ENCODE results near the gene PRDM1.

Gene PRDM1

DNA sequence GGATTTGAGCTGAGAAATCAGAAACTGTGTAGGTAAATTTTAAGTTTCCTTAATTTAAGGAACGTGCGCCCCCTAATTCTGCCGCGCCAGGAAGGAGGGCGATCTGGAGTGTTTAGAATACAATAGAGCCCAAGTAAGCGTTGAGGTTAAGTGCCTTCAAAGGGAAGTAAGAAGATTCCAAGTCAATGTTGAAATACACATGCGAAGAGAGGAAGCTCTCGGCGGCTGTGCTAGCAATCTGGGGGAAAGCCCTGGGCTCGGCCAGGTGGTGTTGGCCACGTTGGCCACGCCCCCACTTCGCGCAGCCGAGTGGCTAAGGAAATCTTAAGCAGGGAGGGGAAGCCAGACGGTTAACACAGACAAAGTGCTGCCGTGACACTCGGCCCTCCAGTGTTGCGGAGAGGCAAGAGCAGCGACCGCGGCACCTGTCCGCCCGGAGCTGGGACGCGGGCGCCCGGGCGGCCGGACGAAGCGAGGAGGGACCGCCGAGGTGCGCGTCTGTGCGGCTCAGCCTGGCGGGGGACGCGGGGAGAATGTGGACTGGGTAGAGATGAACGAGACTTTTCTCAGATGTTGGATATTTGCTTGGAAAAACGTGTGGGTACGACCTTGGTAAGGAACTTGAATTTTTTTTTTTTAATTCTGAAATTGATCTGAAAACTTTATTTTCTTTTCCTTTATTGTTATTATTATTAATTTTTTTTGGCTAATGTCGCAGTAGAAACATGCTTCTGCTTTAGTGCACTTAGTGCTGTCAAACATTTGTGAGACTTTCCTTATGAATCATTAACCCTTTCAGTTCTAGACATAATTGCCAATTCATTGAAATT lies at the start of gene PRDM1:
TSS of gene PRDM1 (plus strand) at position 353 of the 830 bp plus-strand sequence. CDS start at position 571, 218 bp downstream.
- DNase-seq = peak; percentile 83

DNA sequence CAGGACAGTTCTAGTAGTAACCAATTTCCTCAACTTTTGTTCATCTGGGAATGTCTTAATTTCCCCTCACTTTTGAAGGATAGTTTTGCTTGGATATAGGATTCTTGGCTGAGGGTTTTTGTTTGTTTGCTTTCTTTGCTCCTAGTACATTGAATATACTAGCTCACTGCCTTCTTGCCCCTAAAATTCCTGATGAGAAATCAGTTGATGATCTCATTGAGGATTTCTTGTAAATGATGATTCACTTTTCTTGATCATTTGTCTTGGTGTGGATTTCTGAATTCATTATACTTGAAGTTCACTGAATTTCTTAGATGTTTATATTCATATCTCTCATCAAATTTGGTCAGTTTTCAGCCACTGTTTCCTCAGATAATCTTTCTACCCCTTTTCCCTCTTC lies 49.1 kb upstream of the PRDM1 start:
- peak; percentile 88 for DNase-seq

DNA sequence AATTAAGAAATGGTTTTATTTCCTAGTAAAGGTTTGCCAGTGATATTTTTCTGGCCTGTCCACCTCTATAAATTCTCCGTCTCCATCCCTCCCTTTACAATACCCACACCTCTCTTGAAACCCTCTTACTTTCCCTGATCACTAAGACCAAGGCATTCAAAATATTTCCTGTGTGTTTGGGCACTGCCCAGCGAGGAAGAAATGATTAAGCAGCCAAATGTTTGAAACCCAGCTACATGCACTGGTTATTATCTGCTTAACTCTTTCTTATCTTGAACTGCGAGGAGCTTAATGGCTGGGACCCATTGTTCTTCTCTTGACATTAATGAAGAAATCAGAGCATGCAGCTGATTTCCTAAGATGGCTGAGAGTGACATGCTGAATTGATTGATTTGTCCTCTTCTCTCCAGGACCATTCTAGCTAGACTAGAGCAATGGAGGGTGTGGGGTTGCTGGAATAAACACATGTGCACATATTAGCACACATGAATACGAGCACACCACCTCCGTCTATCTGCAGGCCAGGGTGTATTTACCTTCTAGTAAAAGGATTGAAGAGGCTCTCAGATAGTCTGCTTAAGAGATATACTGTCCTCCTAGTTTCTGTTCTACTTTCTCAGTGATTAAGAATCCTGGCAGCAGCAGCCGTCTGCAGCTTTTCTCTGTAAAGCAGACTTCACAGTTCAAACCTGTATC lies 46.1 kb upstream of the PRDM1 start:
- peak; percentile 6 for DNase-seq

DNA sequence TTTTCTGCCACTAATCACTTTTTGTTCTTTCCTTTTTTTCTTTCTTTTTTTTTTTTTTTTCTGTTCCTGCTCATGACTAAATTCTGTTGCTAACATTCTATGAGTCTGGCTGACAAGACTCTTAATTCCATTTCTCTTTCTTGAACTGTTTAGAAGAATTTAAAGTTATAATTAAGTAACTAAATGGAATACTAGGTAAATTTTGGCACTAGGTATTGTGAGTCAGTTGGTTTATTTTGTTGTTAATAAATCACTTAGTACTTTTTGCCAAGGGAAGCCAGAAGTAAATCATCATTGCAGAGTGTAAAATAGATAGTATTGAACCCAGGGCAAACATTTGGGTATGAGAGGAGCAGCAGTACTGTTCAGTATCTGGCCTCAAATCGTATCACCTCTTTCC lies 42.0 kb upstream of the PRDM1 start:
- DNase-seq = no peak

DNA sequence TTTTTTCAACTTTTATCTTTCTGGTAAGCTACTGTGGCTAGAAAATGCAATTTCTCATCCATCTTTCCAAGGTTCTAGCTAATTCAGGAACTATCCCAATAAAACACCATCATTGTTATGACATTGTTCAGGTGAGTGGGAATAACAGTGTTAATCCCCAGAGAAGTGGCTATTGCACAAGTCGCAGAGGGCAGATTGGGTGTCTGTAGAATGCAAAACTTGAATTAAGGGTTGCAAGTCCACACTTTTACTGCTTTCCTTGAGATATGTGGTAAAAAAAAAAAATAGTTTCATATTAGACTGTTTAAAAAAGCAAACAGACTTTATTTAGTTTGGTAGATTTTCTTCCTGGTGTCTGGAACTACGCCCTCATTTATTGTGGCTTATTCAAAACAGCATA lies 41.1 kb upstream of the PRDM1 start:
- DNase-seq = no peak

DNA sequence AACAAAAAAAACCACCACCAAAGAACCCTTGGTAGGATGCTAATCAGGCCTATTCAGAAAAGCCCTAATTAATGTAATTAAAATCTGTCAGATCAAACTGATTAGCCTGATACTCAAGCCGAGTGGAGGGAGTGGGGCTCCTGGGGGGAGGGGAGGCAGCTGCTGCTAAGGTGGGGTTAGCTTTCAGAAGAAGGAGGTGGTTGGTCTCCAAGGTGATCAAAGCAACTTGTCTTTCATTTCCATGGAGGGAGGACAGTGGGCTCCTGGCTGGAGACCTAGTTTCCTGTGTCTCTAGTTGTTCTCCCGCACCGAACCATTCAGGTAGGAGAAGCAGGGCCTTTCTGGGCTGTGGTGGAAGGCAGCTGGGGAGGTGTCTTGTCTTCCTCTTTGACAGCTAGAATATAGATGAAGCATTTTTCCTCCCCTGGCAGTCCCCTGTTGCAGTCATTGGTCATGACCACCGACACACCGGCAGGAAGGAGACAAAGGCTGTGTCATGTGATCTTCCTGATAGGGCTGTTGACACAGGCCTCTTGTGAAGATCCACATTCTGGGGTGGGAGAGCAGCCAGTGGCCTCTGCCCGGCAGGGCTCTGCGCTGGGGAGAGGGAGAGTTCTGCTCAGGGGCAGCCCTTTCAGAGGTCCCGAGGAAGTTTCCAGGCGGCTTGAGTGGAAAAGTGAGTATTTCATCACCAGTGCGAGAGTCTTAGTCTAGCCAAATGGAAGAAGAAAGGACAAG lies 39.9 kb upstream of the PRDM1 start:
- no peak for DNase-seq

DNA sequence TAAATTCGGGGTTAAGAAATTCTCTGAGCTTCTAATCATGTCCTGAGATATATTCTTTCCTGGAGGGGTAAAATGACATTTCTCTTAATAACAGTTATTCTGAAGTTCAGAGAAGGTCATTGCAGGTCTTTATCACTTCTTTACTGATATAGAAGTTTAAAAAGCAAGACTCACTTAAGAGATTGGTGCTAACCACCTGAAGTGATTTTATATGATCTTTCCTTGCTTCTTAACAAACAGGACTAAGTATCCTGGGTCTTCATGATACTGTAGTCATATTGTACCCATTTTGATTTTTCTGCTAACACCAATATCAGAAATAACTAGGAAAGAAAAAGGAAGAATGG lies 39.3 kb upstream of the PRDM1 start:
- no peak for DNase-seq

DNA sequence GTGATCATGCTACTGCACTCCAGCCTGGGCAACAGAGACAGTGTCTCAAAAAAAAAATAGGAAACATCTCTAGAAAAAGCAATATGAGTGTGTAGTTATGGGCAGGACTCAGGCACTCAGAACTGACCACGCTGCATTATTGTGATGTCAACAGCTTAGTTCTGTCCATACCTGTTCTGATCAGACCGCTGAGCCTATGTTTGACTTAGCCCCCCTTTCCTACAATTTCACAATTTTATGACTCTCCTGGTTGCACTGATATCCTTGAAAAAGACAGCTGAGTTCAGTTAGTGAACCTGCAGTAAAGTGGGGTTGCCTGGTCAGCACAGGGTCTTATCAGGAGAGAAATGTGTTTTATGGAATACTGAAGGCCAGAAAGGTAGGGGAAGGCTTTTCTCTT lies 37.8 kb upstream of the PRDM1 start:
- DNase-seq = no peak

DNA sequence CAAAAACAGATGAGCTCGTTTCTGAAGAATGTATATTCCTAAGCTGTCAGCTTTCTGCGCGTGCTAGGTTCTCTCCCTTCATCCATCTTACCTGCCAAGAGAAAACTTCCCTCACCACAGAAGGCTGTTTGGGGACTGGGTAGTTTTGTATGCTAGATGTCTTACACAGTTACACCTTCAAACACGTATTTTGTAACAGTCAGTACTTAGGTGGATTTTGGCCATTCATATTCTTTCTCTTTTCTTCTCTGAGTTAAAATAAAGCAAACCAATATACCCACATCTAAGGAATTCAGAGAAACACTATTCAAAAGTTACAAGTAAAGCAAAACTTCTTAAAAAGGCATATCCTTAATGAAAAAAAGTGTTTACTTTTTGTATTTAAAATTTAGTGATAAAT lies 35.6 kb upstream of the PRDM1 start:
- DNase-seq = no peak

DNA sequence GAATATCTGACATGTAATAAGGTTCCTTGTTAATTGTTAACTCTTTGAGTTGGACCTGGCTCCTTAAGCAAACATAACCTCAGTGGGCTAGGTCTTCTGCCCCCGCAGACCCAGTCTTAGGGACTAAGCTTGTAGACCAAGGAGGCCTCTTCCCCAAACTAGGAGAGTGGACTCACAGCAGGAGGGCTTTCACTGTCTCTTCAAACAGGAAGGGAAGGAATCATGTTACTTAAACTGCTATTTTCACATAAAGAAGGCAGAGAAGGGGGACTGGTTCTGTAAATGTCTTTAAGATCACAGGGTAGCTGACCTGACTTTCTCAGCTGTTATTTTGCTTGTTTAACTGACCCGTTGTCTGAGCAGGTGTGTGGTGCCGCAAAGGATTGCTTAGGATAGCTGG lies 34.9 kb upstream of the PRDM1 start:
- DNase-seq = no peak

DNA sequence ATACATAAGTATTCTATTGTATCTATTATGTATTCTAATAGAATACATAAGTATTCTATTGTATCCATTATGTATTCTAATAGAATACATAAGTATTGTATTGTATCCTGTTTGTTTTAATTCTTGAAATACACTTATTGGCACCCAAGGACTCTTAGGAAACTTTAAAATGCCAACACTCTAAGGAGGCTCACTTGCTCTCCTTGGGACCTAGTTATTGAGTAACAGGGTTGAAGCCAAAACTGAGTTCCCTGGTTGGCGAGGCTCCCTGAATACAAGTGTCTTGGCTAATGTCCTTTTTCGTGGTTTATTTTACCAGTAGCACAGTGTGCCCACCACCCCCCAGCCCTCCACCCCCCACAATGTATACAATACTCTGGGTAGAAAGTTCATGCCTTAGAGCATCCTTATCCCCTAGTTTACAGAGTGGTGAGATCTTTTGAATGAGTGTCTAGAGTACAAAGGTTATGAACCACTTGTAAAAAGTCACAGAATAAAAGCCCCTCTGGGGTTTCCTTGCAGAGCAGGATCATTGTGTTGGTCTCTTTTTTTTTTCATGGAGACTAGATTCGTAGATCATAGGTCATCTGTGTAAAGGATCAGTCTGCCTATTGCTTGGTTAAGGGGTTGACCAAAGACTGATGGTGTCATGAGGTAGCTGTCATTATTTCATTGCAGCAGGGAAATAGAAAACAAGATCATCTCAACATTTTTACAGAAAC lies 32.5 kb upstream of the PRDM1 start:
- DNase-seq = no peak

DNA sequence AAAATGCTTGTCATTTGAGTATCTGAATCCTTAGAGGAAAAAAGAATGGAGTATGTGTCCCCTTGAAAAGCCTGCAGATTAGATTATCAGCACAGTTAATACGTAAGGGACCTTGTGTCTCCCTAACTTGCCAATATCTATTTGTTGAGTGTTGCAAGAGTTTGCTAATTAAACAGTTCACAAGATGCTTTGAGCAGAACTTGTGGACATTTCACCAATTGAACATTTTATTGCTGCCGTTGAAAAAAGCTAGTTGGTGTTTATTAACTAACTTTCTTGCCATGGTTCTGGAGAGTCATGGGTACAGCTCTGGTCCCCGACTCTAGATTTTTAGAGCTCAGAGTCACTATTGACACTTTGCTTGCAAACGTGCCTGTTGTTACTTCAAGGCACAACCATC lies 30.6 kb upstream of the PRDM1 start:
- no peak for DNase-seq

DNA sequence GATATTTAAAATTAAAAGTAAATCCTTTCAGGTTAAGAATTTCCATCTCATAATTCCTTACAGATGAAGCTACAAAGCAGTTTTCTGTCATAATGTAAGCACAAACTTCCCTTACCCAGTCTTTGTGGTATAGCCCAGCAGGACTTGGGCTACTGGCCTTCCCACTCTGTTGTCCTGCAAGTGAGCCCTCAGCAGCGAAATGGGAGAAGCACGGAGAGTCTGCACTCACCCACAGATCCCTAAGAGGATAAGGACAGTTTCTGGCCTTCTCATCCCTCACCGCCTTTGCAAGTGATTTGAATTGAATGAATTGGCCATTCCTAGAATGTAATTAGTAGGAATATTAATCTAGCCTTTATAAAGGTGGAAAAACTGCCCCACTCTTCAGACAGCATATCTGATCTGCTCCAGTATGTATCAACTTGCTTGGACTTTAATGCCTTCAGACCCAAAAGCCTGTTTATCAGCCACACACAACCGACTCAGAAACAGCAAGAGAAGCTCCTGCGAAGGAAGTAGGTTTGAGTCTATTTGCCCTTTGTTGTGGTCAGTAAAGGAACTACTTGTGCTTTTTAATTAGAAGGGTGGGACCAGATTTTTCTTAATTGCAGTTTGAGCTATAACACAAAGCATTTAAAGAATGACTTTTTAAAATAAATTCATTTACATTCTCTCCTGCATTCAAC lies 29.9 kb upstream of the PRDM1 start:
- no peak for DNase-seq

DNA sequence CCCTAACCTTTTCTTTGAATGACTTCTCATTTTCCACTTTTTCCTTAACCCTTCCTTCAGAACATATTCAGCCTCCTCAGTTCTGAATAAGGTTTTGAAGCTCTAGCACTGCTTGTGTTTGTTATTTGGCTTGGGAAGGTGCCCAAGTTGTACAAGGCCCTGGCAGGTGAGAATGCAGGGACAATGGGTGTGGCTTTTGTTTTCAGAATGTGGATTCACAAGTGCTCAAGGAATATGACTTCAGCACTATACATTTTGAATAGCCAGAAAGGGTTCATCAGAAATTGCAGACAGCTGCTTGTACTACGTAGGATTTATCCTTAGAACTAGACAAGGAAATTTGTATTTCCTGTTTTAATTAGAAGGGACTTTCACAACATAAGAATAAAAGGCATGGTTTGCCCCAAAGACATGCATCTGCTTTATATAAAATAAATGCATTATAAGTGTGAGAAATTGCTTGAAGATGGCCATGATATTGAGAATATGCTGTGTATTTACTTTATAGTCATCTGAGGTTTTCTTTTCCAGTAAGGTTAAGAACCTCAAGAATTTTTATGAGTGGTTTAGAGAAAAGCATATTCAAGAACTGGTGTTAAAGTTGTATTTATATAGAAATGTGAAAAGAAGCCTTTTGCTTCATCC lies 29.3 kb upstream of the PRDM1 start:
- no peak for DNase-seq

DNA sequence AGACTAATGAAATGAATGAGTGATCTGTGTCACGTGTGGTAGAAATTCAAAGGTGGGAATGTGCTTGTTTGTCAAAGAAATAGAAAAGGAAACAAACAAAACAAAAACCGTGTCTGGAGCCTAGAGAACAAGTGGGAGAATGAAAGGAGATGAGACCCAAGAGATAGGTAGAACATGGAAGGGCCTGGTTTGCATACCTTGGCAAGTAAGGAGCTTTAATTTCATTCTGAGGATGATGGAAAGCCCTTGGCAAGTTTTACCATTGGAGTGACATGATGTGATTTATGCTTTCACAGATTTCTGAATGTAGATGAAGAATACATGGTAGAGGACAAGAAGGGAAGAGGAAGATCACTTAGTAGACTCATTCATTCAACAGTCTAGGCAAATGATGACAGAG lies 26.8 kb upstream of the PRDM1 start:
- DNase-seq = no peak

DNA sequence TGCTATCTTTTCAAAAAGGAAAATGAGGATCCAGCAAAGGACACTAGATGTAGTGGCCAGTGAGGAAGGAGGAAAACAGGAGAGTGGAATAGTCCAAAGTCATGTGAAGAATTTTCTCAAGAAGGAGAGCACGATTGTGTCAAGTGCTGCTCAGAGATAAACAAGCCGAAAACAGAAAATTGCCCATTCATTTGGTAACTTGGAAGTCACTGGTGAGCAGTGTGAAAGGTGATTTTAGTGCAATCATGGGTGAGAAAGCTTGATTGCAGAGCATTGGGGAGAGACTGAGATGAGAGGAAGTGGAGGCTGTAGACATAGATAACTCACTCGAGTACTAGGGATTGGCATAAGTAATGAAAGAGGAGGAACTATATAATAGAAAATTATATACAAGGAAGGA lies 26.0 kb upstream of the PRDM1 start:
- no peak for DNase-seq

DNA sequence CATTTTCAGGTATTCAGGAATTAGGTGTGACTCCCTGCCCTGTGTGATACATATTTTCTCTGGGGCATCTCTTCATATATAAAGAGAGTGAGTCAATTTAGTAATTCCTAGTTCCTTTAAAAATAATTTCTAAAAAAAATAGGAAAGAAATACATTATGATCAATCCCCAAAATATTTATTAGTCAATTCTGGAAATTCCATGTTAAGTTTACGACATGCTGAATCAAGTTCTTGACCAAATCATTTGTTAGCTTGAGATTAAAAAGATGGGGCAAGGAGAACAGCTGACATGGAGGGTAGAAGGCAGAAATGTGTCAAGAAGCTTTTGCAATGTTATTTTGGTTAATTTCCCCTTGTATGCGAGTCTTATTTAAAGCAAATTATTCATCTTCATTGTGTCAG lies 22.7 kb upstream of the PRDM1 start:
- DNase-seq = peak; percentile 88

DNA sequence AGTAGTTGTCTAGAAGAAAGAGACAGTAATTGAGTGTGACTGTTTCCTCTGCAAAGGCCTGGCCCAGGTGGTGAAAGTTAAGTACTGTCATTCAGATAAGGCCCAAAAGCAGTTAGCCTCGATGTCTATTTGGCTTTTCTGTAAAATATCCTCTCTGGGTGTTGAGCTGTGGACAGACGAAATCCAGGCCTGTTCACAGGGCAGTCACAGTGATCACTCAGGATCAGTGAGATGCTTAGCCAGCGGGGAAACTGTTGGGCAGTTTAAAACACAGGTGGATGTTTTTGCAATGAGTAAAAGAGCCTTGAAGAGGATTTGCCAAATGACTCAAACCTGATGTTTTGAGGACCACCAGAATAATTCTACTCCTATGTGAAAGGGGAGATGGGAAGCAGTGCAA lies 22.0 kb upstream of the PRDM1 start:
- DNase-seq = peak; percentile 30

DNA sequence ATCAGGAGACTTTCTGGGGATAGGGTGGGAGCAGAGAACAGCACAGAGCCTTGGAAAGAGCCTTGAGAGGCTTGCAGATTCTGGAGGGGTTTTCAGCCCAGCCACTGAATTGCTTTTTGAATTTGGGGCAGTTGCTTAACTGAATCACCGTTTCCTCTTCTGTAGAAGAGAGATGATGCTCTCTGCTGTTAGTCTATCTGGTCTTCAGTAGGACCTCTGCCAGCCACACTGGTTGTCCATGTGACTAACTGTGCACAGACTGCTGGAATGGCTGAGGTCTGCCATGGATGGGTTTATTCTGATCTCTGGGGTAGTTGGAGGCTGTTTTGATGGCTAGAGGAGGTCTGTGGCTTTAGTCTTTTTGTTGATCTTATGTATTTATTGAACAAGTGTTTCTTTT lies 21.4 kb upstream of the PRDM1 start:
- DNase-seq = peak; percentile 32

DNA sequence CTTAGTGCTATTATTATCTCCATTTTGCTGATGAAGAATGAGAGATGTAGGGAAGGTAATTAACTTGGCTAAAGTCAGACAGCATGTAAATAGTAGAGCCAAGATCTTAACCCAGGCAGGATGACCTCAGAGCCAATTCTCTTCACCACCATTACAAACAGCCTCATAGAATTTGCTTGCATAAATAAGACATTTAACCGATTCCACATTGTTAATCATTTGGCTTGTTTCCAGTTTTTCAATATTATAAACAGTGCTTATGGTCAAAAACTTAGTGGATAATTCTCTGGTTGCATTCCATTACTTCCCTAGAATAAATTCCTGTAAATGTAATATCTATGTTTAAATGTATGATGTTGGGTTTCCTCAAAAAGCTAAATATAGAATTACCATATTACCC lies 19.1 kb upstream of the PRDM1 start:
- DNase-seq = peak; percentile 66

DNA sequence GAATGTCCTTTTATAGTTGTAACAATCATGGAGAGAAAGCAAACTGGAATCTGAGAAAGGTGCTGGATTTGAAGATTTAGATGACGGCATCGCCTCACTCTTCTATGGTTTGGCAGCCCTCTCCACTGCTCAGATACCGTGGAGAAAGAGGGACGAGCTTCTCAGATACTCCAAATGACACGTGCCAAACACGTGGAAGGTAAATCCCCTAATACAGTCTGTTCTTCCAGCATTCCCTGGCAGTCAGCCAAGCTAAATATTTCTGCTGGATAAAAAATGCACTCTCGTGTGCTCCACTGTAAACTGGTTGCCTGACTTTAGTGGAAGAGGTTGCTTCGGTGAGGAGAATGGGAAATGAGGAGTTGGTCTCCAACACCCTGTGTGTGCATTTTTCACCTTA lies 16.7 kb upstream of the PRDM1 start:
- peak; percentile 48 for DNase-seq

DNA sequence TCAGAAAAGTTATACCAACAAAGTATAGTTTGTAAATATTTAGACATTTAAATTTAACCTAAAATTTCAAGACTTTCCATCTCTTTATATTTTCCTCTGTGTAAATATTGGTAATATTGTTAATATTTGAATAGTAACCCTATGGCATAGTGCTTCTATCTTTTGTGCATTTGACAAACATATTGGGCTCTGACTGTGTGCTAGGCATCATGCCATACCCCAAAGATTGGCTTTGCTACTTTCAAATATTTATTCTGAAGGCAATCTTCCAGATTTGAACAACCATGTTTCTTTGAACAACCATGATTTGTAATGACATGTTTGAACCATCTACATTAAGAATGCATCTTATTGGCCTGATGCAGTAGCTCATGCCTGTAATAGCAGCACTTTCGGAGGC lies 15.5 kb upstream of the PRDM1 start:
- no peak for DNase-seq

Measured in HCEC 1CT (cell line).